Measurements from ENCODE around the gene GBP1.

GBP1 gene

GRCh38 chr1:89005286-89006151 lies 59.5 kb downstream of the GBP1 start:
- no peak for DNase-seq
